HG02885 (cell line): Measurements from ENCODE around the gene FOXQ1.
"Not testable (repeated sequence)": the region's sequence is repeated elsewhere in the genome, so short reads cannot be mapped to it uniquely, and the experiment has no call there.

ENCODE experiments used
- ATAC-seq: cut with Tn5 transposase; IDR thresholded peaks from one replicate; pipeline ENCODE4 v1.9.1; 2021; ENCODE audit warnings: mild to moderate bottlenecking; ENCODE audit not compliant: unreplicated experiment, poor library complexity

The FOXQ1 gene

DNA sequence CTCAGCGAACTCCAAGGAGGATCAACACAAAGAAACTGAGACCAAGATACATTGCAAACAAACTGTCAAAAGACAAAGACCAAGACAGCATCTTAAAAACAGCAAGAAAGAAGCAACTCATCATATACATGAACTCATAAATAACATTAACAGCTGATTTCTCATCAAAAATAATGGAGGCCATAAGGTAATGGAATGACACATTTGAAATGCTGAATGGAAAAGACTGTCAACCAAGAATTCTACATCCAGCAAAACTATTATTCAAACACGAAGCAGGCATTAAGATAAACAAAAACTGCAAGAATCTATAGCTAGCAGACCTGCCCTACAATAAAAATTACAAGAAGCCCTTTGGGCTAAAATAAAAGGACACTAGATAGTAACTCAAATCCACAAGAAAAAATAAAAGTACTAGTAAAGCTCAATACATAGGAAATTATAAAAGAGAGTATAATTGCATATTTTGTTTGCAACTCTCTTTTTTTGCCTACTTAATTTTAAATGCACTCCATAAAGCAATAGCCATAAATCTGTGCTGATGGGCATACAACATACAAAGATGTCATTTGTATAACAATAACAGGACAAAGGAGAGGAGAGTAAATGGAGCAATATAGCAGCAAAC lies 39.6 kb downstream of the FOXQ1 start:
- no peak for ATAC-seq

GRCh38 chr6:1355068-1355467 lies 43.2 kb downstream of the FOXQ1 start:
- ATAC-seq = not testable (repeated sequence)

- not testable (repeated sequence) for ATAC-seq
Measured at GRCh38 chr6:1361717-1362116, 49.8 kb downstream of the FOXQ1 start.

DNA sequence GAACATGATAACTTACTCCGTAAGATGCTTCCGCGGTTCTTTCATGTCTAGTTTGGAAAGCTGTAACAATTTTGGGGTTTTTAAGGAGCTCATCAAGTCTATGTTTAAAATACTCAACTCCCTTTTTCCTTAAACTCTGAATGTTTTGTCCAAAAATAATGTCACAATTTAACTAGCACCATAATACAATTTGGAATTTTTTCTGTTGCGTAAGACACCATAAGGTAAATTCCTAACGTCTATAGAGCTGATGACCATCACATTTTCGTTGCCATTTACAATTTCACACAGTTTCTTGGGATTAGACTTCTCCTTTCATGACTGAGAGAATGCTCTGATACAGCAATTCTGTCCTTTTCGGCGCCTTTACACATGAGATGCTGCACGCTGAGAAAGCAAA lies 50.7 kb downstream of the FOXQ1 start:
- ATAC-seq = no peak

DNA sequence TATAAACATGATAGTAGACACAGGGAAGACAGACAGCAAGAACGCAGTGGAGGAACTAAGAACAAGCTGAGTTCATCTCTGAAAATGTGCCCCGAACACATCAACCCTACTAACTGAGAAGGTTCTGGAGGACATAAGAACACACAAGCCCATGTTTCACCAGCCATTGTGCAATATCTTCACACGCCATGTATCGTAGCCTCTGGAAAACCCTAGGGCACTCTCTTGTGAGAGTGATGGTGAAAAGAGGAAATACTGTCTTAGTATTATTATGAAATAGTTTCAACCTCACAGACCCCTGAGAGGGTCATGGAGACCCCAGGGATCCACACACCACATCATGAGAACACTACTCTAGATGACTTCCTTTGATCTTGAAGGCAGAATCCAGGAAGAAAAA lies 51.4 kb downstream of the FOXQ1 start:
- ATAC-seq = no peak

GRCh38 chr6:1363729-1364572 lies 52.1 kb downstream of the FOXQ1 start:
- ATAC-seq = no peak
